Nasal cavity respiratory epithelium epithelial cell of viscerocranial mucosa (primary cell): ENCODE data around the gene MYO1D. TPM values are rescaled to one million over a fixed set of nuclear protein-coding genes. Genes with fewer than 3 reads are reported as not detected.

ENCODE experiments used
- total RNA-seq: library from RNA; depleted of rRNA; stranded (reverse); fragments of >200 nt; gene quantifications from 2 replicates; pipeline ENCODE4 v1.2.3, GENCODE V29; 2014

Gene MYO1D
- total RNA-seq: 50.9 and 69.1 TPM in 2 replicates

GRCh38 chr17:32876417-32877163 is at the start of gene MYO1D:
Gene MYO1D, minus strand, starts transcription at chr17:32877124. Its CDS starts 252 bp downstream, at chr17:32876872.

GRCh38 chr17:32486701-32487472 is 390.0 kb downstream of the MYO1D start, which contains the start of gene CDK5R1:
Gene CDK5R1, plus strand, starts transcription at chr17:32486993. Its CDS starts 628 bp downstream, at chr17:32487621.

DNA sequence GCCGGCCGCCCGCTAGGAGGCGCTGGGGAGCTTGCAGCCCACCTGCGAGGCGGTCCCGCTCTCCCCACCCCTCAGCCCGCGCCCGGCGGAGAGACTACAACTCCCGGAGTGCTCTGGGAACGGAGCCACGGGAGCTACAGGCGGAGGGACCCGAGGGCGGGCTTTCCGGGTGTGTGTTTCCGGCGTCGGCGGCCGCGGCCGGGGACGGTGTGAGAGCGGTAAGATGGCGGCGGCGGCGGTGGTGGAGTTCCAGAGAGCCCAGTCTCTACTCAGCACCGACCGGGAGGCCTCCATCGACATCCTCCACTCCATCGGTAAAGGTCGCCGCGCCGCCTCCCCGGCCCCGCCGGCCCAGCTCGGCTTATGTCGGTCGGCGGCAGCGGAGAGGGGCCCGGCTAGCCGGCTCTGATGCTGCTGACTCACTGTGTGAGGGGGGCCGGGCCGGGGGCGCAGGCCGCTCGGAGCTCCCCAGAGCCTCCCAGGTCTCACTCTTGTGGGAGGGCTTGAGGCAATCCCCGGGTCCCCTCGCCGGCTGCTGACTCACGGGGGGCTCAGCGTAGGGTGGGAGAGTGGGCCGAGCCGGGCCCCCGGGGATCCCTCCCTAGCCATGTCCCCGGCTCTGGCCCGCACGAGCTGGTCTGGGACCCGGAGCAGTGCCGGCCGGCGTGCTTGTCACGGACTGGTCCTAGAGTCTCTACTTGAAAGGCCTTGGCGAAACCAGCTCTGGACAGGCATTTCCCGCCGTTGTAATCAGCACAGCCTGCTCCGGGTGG is 432.4 kb downstream of the MYO1D start, which contains the start of gene PSMD11:
TSS of gene PSMD11 (plus strand) at position 210 of the 773 bp plus-strand sequence. CDS start at position 224, 14 bp downstream.

Other genes starting within 250 kb of the MYO1D start
- 17.1 and 75.2 TPM in 2 replicates for gene TMEM98, start 51.0 kb upstream of the MYO1D start, total RNA-seq
- not detected in 2 replicates for gene SPACA3, start 114.7 kb upstream of the MYO1D start, total RNA-seq